HEK293T (cell line): ENCODE results near the gene DRICH1.

Experiments
- CTCF ChIA-PET: fragments of 350-600 bp; formaldehyde crosslinking; extraction: SDS; loops from one replicate; lab custom pipeline; 2021; ENCODE audit warnings: antibody characterized with exemption, inconsistent platforms; lab: Yijun Ruan, JAX
- POLR2A ChIA-PET: fragments of 350-600 bp; formaldehyde crosslinking; extraction: SDS; loops from one replicate; lab custom pipeline; 2020; ENCODE audit warnings: antibody characterized with exemption, inconsistent platforms; lab: Yijun Ruan, JAX
- DNase-seq: peaks from one replicate; pipeline ENCODE4 v3.0.0; 2012; ENCODE audit warnings: mixed read lengths; ENCODE audit errors: extremely low spot score
- ARNT ChIP-seq: fragments of 450-650 bp; IDR thresholded peaks from 2 replicates; pipeline ENCODE4 v1.6.1; 2017; ENCODE audit warnings: mild to moderate bottlenecking
- BHLHE40 ChIP-seq: fragments of 450-650 bp; IDR thresholded peaks from 2 replicates; pipeline ENCODE4 v1.6.1; 2016; ENCODE audit warnings: mild to moderate bottlenecking, moderate library complexity, borderline replicate concordance
- CTBP1 ChIP-seq: fragments of 450-650 bp; IDR thresholded peaks from 2 replicates; pipeline ENCODE4 v1.6.1; 2016; ENCODE audit warnings: borderline replicate concordance
- ELF4 ChIP-seq: fragments of 450-650 bp; IDR thresholded peaks from 2 replicates; pipeline ENCODE4 v1.6.1; 2017; ENCODE audit warnings: antibody characterized with exemption
- FOXA1 ChIP-seq: fragments of 450-650 bp; IDR thresholded peaks from 2 replicates; pipeline ENCODE4 v1.6.1; 2016; ENCODE audit warnings: mild to moderate bottlenecking
- FOXK2 ChIP-seq: fragments of 450-650 bp; IDR thresholded peaks from 2 replicates; pipeline ENCODE4 v1.6.1; 2016; ENCODE audit warnings: mild to moderate bottlenecking
- FOXM1 ChIP-seq: fragments of 450-650 bp; IDR thresholded peaks from 2 replicates; pipeline ENCODE4 v1.6.1; 2017; ENCODE audit warnings: mild to moderate bottlenecking, borderline replicate concordance
- HDGF ChIP-seq: fragments of 450-650 bp; IDR thresholded peaks from 2 replicates; pipeline ENCODE4 v1.6.1; 2017; ENCODE audit warnings: antibody characterized with exemption, borderline replicate concordance
- L3MBTL2 ChIP-seq: fragments of 450-650 bp; conservative IDR thresholded peaks from 2 replicates; pipeline ENCODE4 v1.6.1; 2016; ENCODE audit warnings: mild to moderate bottlenecking
- LEF1 ChIP-seq: fragments of 450-650 bp; IDR thresholded peaks from 2 replicates; pipeline ENCODE4 v1.6.1; 2017; ENCODE audit warnings: mild to moderate bottlenecking, borderline replicate concordance
- NFRKB ChIP-seq: fragments of 450-650 bp; IDR thresholded peaks from 2 replicates; pipeline ENCODE4 v1.6.1; 2016; ENCODE audit warnings: mild to moderate bottlenecking, moderate library complexity
- SP1 ChIP-seq: fragments of 450-650 bp; IDR thresholded peaks from 2 replicates; pipeline ENCODE4 v1.6.1; 2017
- SUZ12 ChIP-seq: fragments of 450-650 bp; IDR thresholded peaks from 2 replicates; pipeline ENCODE4 v1.6.1; 2016; ENCODE audit warnings: mild to moderate bottlenecking
- TARDBP ChIP-seq: fragments of 450-650 bp; IDR thresholded peaks from 2 replicates; pipeline ENCODE4 v1.6.1; 2016
- ZNF384 ChIP-seq: fragments of 450-650 bp; IDR thresholded peaks from 2 replicates; pipeline ENCODE4 v1.6.1; 2016
- TF ChIP-seq, protein P1 (sequence below): fragments of 450-650 bp; IDR thresholded peaks from 2 replicates; pipeline ENCODE4 v1.6.1; 2016

DRICH1 gene

DNA sequence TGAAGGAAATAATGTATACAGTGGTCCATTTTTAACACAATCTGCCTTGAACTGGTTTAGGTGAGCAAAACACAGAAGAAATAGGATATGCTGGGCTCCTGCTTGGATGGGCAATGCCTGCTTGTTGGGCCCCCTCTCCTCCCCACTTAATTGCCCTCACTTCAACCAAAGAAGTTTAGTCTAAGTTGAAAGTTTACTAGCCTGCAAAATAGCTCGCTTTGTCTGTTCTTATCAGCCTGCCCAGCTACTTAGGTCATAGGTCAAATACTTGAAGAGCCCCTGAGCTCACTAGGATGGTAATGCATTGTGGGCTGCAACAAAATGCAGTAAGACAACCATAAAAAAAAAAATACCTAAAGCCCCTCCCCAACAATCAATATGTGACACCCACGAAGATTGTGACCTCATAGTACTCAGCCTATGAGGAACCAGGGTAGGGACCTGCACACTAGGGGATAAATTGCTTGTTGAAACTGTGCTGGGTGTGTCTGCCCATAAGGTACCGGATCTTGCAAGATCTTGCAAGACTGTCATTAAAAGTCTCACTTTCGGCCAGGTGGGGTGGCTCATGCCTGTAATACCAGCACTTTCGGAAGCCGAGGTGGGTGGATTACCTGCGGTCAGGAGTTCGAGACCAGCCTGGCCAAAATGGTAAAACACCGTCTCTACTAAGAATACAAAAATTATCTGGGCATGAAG lies 10.9 kb downstream of the DRICH1 start:
- POLR2A ChIA-PET, result no interaction called here

DNA sequence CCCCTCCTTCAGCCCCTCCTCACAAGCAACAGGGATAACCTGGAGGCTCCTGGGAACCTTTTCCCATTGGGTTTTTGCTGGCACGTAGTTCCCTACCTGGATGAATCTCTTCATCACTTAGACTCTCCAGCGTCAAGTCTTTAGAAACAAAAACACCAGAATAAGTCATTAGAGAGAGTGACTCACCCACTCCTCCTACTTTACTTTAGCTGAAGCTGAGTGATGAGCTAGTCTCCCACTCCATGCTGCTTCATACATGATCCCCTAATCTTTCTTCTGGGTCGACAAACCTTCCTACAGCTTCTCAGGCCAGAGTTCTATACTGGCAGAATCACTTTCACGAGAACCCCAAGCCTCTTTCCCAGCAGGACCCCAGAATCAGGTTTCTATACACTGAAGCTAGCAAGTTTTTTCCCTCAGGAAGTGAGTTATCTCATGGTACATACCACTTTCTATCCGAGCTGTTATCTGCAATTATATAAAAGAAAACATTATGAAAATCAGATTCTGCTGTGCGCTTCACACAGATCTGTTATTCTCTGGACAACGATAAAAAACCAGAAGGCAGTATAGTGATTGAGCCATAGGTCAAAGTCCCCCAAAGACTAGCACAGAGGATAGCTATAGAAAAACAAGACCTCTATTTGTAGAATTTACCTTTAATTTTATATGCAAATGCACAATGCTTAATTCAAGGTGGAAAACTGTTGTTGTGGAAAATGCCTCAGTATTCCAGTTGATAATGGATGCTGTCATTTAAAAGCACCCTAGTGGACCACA lies 18.7 kb downstream of the DRICH1 start:
- no peak for TF ChIP-seq FOXM1
- TF ChIP-seq ARNT, result no peak
- ChIA-PET CTCF (interaction anchor here (1.8 kb wide), 1 partner anchor 22 kb away, joined by 4 read pairs; no protein-coding TSS in a partner anchor), POLR2A (interaction anchor here (1.4 kb wide), 1 partner anchor 244 kb away, joined by 6 read pairs; the partner anchor contains the start of gene SLC2A11)
- no peak for DNase-seq

More for the DNA sequence above, 10.9 kb downstream of the DRICH1 start:
- no peak for DNase-seq
- TF ChIP-seq ARNT (no peak), BHLHE40 (no peak), FOXM1 (no peak)
- TF ChIP-seq, protein P1, sequence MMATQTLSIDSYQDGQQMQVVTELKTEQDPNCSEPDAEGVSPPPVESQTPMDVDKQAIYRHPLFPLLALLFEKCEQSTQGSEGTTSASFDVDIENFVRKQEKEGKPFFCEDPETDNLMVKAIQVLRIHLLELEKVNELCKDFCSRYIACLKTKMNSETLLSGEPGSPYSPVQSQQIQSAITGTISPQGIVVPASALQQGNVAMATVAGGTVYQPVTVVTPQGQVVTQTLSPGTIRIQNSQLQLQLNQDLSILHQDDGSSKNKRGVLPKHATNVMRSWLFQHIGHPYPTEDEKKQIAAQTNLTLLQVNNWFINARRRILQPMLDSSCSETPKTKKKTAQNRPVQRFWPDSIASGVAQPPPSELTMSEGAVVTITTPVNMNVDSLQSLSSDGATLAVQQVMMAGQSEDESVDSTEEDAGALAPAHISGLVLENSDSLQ, result no peak
- CTCF ChIA-PET, result no interaction called here

DNA sequence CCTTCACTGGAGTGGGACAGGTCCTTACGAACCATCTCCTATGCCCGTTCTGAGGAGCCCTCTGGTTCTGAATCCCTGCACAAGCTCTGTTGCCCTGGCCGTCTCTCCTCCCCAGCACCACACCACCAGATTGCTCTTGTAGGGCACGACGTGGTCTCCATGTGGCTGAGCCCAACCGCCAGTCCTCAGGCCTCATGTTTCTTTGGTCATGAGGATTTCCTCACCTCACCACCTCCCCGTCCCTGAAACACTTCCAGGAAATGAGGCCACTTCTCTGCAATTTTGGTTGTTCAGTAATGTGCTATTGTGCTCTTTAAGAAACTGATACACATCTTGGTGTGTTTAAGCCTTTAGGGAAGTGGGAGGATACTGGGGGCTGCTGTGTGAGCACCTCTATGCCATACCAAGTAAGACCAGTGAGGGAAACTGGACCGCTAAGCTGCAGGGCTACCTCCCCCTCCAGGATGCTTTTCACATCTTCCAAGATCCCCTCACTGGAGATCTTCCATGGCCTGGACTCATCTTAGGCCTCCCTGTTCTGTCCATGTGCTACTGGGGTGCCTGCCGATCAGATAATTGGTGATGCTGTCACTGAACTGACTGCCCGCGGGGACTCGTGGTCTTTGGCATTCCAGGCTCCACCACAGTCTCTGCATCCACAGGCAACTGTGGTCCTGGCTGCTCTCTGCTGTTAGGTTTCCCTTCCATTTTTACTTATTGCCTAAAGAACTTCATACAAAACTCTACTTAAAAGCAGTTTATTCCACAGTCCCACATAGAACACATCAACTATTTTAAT lies 21.9 kb downstream of the DRICH1 start:
- POLR2A ChIA-PET, result no interaction called here
- CTCF ChIA-PET, result no interaction called here
- no peak for DNase-seq
- TF ChIP-seq SP1 (no peak), TARDBP (no peak), FOXA1 (no peak), FOXK2 (no peak), L3MBTL2 (no peak), HDGF (no peak), ARNT (no peak), CTBP1 (no peak), SUZ12 (no peak), BHLHE40 (no peak), LEF1 (no peak), ELF4 (no peak), NFRKB (no peak), FOXM1 (no peak), ZNF384 (no peak)
- TF ChIP-seq, protein P1, result no peak

DNA sequence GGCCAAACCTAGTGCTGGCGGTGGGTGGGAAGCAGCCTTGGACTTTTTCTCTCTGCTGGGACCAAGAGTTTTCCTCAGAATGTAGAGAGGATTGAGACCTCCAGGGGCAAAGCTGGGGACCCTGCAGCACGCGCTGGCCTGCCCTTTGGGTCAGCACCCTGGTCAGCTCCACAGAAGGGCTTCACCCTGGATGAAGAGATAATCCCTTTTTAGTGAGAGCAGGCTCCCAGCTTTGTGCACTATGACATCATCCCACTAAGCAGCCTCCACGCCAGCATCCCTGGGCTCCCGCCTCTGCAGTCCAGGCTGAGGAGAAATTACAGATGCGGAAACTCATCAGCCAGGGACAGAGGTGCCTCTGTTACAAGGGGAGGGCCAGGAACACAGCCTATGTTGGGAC lies 23.5 kb downstream of the DRICH1 start:
- no peak for DNase-seq
- TF ChIP-seq FOXM1, result no peak
- POLR2A ChIA-PET, result interaction anchor here (1.1 kb wide), 1 partner anchor 10 kb away, joined by 3 read pairs; no protein-coding TSS in a partner anchor
- CTCF ChIA-PET, result interaction anchor here (1.1 kb wide), 1 partner anchor 13 kb away, joined by 3 read pairs; no protein-coding TSS in a partner anchor

DNA sequence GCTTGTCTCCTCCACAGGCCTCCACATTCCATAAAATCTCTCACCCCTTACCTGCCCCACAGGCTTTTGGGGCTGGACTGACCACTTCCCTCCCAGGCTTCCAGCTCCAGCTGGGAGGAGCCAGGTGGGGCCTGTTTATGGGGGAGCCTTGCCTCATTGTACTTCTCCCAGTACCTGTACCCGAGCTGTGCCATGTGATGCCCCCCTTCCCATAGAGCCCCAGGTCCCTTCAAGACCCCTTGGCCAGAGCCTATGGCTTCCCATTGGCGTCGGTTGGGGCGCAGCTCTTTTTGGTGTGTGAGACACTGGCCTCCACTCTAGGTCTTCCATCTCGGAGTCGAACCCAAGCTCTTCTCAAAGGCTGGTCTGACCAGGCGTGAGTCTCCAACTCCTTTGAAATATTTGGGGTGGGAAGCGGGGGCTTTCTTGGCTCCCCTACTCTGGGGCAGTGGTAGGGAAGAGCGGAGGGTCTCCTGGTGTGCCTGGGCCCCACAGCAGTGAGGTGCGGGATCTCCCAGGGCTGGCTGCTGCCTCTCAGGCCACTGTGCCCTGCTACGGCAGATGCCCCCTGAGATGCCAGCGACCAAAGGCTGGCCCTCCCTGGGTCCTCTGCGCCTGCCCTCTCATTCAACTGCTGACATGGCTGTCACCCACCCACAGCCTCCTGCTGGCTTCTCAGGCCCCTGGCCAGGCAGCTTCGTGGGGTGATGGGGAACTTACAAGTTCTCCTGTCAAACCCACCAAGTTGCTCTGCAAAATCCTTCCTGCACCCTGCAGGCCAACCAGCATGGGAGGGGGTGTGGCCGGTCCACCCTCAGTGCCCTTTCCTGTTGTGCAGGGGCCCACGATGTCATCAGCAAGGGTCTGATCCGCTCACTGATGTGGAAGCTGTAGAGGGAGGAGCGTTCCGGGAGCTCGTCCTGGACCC lies 25.7 kb downstream of the DRICH1 start:
- TF ChIP-seq LEF1, result no peak
- no peak for TF ChIP-seq FOXM1
- TF ChIP-seq L3MBTL2, result no peak
- TF ChIP-seq, protein P1, result no peak
- no peak for TF ChIP-seq HDGF
- no peak for TF ChIP-seq NFRKB
- TF ChIP-seq BHLHE40, result no peak
- no peak for TF ChIP-seq SP1
- CTCF ChIA-PET, result no interaction called here
- POLR2A ChIA-PET, result interaction anchor here (0.5 kb wide), 1 partner anchor 11 kb away, joined by 3 read pairs; no protein-coding TSS in a partner anchor
- DNase-seq, result no peak
